Body of pancreas (tissue), 4 donors: Measurements from ENCODE around the gene SLC24A3. TPM values are rescaled to one million over a fixed set of nuclear protein-coding genes. Genes with fewer than 3 reads are reported as not detected.

Source experiments
- ATAC-seq: fragments of 150-250 bp; one replicate; pipeline ENCODE4 v1.9.1; 2016
- DNase-seq, 4 donors: peaks; one replicate each; pipeline ENCODE4 v3.0.0-alpha.2; 2019
- H3K27ac ChIP-seq, 4 donors: fragments of 200-600 bp; sonication (generic); 1 replicate in 3 of 4; 2 replicates in 1 of 4; pipeline versions ENCODE4 v1.5.1 to v1.6.1; 2016 to 2019; ENCODE audit warnings: mild to moderate bottlenecking in 1 of 4, mixed read lengths in 1 of 4, moderate library complexity in 1 of 4
- H3K27me3 ChIP-seq, 2 donors: fragments of 200-600 bp; sonication (generic); one replicate each; pipeline ENCODE4 v1.6.0; 2016; ENCODE audit warnings: mild to moderate bottlenecking in 1 of 2
- H3K36me3 ChIP-seq, 2 donors: fragments of 200-600 bp; sonication (generic); replicated peaks in 1 of 2; 2 replicates each; pipeline ENCODE4 v1.5.1; 2016; ENCODE audit warnings: low read depth in 2 of 2; ENCODE audit not compliant: insufficient read depth in 1 of 2
- H3K4me1 ChIP-seq: fragments of 200-600 bp; sonication (generic); one replicate; pipeline ENCODE4 v1.6.0; 2016
- H3K4me3 ChIP-seq, 2 donors: fragments of 200-600 bp; sonication (generic); 1 replicate in 1 of 2; 2 replicates in 1 of 2; pipeline ENCODE4 v1.5.1; 2016 to 2019
- H3K9me3 ChIP-seq, 3 donors: fragments of 200-600 bp; sonication (generic); 1 replicate in 2 of 3; 2 replicates in 1 of 3; pipeline ENCODE4 v1.5.1; 2016
- POLR2A ChIP-seq, 3 donors: fragments of 450-650 bp; IDR thresholded peaks; one replicate each; pipeline ENCODE4 v1.6.1; 2016; ENCODE audit warnings: antibody characterized with exemption in 3 of 3, mild to moderate bottlenecking in 2 of 3
- WGBS, 2 donors: methylation state at CpG; one replicate each; pipeline ENCODE4 v1.1.5; 2017; 5-methylcytosine and 5-hydroxymethylcytosine counted together
- intact Hi-C: fragments of 100-400 bp; cut with DNase I; formaldehyde crosslinking; loops from one replicate; pipeline ENCODE4 v1.15.1; 2023
- total RNA-seq, 2 donors: library from RNA; depleted of rRNA; stranded (reverse); fragments of >200 nt; gene quantifications; one replicate each; pipeline ENCODE4 v1.1.0, GENCODE V29; 2016
- TF ChIP-seq, protein P1 (sequence below), 7 experiments: fragments of 450-650 bp in 4 of 7; fragments of 200-600 bp in 3 of 7; sonication (generic) in 3 of 7; IDR thresholded peaks; one replicate each; pipeline ENCODE4 v1.5.1; 2016 to 2019; ENCODE audit warnings: antibody characterized with exemption in 7 of 7

Gene SLC24A3
- total RNA-seq, 2 donors from 2014 or later: 0.66 to 1.0 TPM

DNA sequence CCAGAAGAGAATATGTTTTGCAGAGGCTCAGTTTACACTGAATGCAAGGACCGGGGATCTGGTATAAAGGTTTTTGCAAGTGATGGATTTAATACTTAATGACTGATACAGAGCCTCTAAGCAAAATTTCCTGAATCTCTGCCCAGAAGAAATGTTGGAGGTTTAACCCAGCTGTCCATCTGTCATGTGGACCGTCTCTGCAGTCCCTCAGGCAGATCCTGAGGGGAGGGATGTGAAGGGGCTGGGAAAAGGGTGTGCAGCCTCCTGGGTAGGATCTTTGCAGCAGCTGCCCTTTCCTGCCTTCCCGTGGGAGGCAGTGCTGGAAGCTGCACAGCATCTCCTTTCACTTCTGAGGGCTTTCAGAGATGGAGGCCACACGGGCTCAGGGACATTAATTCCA is 207.0 kb downstream of the SLC24A3 start:
- 50 to 52% methylated on average over 4 of the region's 4 CpGs for WGBS, 2 donors
- no peaks in the 10 kb centered on the region for H3K9me3 ChIP-seq
- TF ChIP-seq POLR2A (IDR thresholded peaks at IDR 0.05): no peak
- TF ChIP-seq, protein P1, sequence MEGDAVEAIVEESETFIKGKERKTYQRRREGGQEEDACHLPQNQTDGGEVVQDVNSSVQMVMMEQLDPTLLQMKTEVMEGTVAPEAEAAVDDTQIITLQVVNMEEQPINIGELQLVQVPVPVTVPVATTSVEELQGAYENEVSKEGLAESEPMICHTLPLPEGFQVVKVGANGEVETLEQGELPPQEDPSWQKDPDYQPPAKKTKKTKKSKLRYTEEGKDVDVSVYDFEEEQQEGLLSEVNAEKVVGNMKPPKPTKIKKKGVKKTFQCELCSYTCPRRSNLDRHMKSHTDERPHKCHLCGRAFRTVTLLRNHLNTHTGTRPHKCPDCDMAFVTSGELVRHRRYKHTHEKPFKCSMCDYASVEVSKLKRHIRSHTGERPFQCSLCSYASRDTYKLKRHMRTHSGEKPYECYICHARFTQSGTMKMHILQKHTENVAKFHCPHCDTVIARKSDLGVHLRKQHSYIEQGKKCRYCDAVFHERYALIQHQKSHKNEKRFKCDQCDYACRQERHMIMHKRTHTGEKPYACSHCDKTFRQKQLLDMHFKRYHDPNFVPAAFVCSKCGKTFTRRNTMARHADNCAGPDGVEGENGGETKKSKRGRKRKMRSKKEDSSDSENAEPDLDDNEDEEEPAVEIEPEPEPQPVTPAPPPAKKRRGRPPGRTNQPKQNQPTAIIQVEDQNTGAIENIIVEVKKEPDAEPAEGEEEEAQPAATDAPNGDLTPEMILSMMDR (IDR thresholded peaks at IDR 0.05): no peak
- DNase-seq: no peak
- H3K27me3 ChIP-seq: no peaks in the 10 kb centered on the region
- no peak for ATAC-seq
- H3K36me3 ChIP-seq: no peaks in the 10 kb centered on the region
- no peak overlapping the region for H3K4me3 ChIP-seq
- intact Hi-C loops: no loop called here
- H3K27ac ChIP-seq: no peak overlapping the region
- no peaks in the 10 kb centered on the region for H3K4me1 ChIP-seq

DNA sequence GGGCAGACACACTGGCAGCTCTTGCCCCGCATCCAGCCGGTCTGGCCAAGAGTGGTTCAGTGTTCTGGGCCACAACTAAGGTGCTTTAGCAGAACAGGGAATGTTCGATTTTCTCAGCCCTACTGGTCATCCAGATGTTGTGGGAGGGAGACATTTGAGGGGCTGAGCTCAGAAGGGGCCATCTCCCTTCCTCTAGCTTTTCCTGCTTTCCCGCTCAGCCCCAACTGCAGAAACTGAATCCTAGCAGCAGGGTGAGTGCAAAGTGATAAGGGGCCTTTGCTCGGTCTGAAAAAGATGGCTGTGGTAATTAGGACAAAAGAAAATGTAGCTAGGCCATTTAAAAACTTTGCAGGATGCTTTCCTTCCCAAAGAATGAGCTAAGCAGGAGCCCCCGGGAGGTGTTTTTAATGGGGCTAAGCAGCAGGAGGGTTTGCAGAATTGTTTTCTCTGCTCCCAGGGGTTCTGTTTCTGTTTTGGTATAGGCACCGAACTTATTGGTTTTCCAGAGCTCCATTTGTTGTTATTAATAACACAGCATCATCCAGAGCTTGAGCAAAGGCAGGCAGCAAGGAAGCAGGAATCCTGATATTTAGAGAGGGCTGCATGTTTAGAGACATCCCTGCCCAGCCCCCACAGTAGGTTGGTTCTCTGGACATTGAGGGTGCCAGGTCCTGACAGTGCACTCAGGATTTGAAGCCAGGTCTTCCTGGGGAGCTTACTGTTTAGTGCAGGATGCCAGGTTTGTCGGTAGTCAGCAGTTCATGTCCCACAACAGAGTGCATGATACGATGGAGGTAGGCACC is 210.9 kb downstream of the SLC24A3 start:
- Histone ChIP-seq H3K4me1 (no peaks in the 10 kb centered on the region), H3K9me3 (no peaks in the 10 kb centered on the region), H3K4me3 (no peak overlapping the region), H3K27me3 (no peaks in the 10 kb centered on the region), H3K36me3 (no peaks in the 10 kb centered on the region), H3K27ac (no peak overlapping the region)
- no peak for DNase-seq
- no peak for ATAC-seq
- intact Hi-C loops: no loop called here
- no peak for TF ChIP-seq POLR2A (IDR thresholded peaks at IDR 0.05)
- TF ChIP-seq, protein P1 (IDR thresholded peaks at IDR 0.05): no peak
- WGBS, 2 donors: 45 to 47% methylated on average over 9 of the region's 9 CpGs

DNA sequence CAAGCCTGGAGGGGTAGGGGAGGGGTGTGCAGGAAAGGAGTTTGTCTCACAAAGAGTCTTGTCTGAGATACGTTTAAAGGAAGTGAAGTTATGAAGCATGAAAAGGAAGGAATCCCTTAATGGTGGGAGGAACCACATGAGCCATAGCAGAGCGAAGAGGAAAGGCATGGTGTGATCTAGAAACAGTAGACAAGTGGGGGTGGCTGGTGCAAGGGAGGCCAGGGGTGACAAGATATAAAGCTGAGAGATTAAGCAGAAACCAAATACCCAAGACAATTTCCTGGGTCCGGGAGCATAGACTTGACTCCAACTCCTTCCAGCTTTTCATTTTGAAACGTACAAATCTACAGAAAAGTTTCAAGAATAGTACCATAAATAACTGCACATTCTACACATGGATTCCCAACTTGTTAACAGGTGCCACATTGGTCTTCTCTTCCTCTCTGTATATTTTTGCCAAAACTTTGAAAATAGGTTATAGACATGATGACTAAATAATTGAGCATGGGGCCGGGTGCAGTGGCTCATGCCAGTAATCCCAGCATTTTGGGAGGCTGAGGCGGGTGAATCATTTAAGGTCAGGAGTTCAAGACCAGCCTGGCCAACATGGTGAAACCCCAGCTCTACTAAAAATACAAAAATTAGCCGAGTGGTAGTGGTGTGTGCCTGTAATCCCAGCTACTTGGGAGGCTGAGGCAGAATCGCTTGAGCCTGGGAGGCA is 211.6 kb downstream of the SLC24A3 start:
- Histone ChIP-seq H3K27ac (no peak overlapping the region), H3K27me3 (no peaks in the 10 kb centered on the region), H3K4me3 (no peak overlapping the region), H3K36me3 (no peaks in the 10 kb centered on the region), H3K4me1 (no peaks in the 10 kb centered on the region), H3K9me3 (no peaks in the 10 kb centered on the region)
- intact Hi-C loops: no loop called here
- TF ChIP-seq POLR2A (IDR thresholded peaks at IDR 0.05): no peak
- TF ChIP-seq, protein P1 (IDR thresholded peaks at IDR 0.05): no peak
- DNase-seq: no peak
- no peak for ATAC-seq
- WGBS, 2 donors: 55 to 68% methylated on average over 8 of the region's 8 CpGs

DNA sequence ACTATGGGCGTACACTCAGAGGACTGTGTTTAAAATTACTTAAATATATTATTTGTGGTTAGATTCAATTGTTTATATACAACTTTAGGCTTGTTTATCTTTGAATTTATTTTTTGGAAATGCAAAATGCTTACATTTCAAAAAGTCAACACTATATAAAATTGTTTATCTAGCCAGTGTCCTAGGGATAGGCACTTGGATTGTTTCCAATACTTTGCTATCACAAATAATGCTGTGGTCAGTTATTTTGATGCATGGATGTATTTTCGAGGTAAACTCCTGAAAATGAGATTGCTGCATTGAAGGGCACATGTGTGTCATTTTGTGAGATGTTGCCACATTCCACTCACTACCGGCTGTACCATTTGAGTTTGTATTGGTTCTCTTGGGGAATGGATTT is 213.9 kb downstream of the SLC24A3 start:
- intact Hi-C loops: no loop called here
- no peak for TF ChIP-seq POLR2A (IDR thresholded peaks at IDR 0.05)
- TF ChIP-seq, protein P1 (IDR thresholded peaks at IDR 0.05): no peak
- 64 to 74% methylated on average over 3 of the region's 3 CpGs for WGBS, 2 donors
- no peak overlapping the region for H3K27ac ChIP-seq
- no peaks in the 10 kb centered on the region for H3K4me1 ChIP-seq
- DNase-seq (no peak), ATAC-seq (no peak)
- H3K9me3 ChIP-seq: no peaks in the 10 kb centered on the region
- no peaks in the 10 kb centered on the region for H3K36me3 ChIP-seq
- H3K4me3 ChIP-seq: no peak overlapping the region
- H3K27me3 ChIP-seq: no peaks in the 10 kb centered on the region
